HG03060 (cell line): Measurements from ENCODE around the gene HEPH.
"Not testable (repeated sequence)": the region's sequence is repeated elsewhere in the genome, so short reads cannot be mapped to it uniquely, and the experiment has no call there.

Experiments
- ATAC-seq: cut with Tn5 transposase; IDR thresholded peaks from one replicate; pipeline ENCODE4 v1.9.1; 2021; ENCODE audit warnings: low read depth, moderate number of reproducible peaks; ENCODE audit not compliant: unreplicated experiment

Gene HEPH

GRCh38 chrX:66163849-66164411 lies at the start of gene HEPH:
Gene HEPH, plus strand, starts transcription at chrX:66164247. Its CDS starts 6,324 bp downstream, at chrX:66170571.
- ATAC-seq, result no peak

DNA sequence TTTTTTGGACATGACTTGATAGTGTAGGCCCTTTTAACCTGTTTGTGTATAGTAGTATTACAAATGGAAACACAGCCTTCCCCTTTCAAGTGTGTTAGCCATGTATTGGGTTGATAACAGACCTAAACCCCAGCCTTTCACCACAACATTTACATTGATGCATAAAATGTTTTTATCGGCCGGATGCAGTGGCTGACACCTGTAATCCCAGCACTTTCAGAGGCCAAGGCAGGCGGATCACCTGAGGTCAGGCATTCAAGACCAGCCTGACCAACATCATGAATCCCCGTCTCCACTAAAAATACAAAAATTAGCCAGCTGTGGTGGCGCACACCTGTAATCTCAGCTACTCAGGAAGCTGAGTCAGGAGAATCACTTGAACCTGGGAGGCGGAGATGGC lies 45.3 kb upstream of the HEPH start:
- ATAC-seq, result not testable (repeated sequence)

GRCh38 chrX:66121354-66121753 lies 42.7 kb upstream of the HEPH start:
- ATAC-seq, result not testable (repeated sequence)

GRCh38 chrX:66126662-66127061 lies 37.4 kb upstream of the HEPH start:
- ATAC-seq, result no peak

- no peak for ATAC-seq
Observed at GRCh38 chrX:66130469-66130868, 33.6 kb upstream of the HEPH start.

- not testable (repeated sequence) for ATAC-seq
Observed at GRCh38 chrX:66135284-66135683, 28.8 kb upstream of the HEPH start.

- ATAC-seq, result no peak
Observed at GRCh38 chrX:66142351-66142750, 21.7 kb upstream of the HEPH start.

DNA sequence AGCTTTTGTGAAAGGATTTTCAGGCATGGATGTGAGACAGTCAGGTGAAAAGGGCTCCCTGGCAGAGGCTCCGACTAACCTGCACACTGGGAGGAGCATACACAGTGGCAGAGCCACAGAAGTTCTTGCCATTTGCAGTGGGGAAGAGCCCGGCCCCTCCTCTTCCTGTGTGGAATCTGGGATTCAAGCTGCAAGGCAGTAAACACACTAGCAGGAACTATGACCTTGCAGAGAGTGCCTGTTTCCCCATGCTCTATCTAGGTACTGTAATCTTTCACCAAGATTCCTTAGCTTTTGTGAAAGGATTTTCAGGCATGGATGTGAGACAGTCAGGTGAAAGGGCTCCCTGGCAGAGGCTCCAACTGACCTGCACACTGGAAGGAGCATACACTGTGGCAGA lies 19.8 kb upstream of the HEPH start:
- no peak for ATAC-seq

- ATAC-seq, result no peak
Observed at GRCh38 chrX:66149519-66149918, 14.5 kb upstream of the HEPH start.

GRCh38 chrX:66150163-66150562 lies 13.9 kb upstream of the HEPH start:
- ATAC-seq, result no peak

DNA sequence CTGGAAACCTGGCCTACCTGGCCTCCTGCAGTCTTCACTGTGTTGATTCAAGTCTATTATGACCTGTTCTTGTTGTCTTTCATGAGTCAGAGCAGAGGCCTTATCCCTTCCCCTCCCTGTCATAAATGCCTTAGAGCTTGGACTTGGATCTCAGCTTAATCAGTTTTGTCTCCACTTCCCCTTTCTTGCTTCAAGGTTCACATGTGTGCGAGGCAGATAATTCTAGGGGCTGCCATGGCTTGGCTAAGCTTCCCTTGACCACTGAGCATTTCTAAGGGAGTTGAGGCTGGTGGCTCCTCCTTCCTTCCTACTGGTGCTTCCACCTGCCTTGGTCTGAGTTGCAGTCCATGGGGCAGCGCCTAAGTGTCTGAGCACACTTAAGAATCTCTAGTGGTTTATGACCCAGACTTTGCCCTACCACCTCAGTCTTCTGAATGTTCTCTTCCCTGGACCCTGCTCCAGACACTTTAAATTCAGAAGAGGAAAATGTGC lies 1.7 kb upstream of the HEPH start:
- no peak for ATAC-seq

GRCh38 chrX:66163447-66163846 lies 600 bp upstream of the HEPH start:
- no peak for ATAC-seq

GRCh38 chrX:66164470-66164869 lies 423 bp downstream of the HEPH start:
- no peak for ATAC-seq

DNA sequence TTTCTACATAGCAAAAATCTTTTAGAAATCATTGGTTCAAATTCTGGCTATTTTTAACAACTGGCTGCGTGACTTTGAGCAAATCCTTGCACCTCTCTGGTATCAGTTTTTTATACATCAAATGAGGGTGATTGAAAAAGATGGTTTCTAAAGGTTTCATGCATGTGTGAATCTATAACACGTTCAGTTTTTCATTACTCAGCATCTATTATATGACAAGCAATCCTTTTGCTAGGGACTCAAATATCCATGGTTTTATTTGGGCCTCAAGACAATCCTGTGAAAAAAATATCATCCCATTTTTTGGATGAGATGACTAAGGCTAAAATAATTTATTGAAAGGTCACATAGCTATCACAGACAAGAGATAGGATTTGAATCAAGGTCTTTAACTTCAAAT lies 884 bp downstream of the HEPH start:
- no peak for ATAC-seq

- ATAC-seq, result no peak
Observed at GRCh38 chrX:66166671-66167070, 2.6 kb downstream of the HEPH start.

GRCh38 chrX:66167431-66167830 lies 3.4 kb downstream of the HEPH start:
- ATAC-seq, result no peak

DNA sequence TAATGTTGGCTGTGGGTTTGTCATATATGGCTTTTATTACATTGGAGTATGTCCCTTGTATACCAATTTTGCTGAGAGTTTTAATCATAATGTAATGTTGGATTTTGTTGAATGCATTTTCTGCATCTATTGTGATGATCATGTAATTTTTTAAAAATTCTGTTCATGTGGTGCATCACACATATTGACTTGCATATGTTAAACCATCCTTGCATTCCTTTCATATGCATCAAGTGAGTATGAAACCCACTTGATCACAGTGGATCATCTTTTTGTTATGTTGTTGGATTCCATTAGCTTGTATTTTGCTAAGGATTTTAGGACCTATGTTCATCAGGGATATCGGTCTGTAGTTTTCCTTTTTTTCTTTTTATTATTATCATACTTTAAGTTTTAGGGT lies 12.1 kb downstream of the HEPH start:
- no peak for ATAC-seq

DNA sequence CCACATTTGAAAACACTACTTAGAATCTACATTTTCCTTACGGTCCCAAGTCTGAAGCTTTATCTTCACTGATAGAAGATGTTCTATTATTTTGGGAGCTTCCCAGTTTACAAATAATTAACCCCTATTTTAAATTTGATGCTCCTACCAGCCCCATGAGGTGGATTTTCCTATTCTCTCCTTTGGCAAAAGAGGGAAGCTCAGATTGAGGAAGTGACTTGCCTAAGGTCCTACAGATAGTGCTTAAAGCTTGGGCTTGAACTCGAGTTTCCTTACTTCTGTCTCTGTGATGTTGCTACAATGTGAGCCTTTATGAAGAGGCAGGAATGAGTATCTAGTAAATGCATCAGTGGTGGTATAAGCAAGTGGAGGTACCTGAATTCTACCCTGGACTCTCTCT lies 27.5 kb downstream of the HEPH start:
- no peak for ATAC-seq

DNA sequence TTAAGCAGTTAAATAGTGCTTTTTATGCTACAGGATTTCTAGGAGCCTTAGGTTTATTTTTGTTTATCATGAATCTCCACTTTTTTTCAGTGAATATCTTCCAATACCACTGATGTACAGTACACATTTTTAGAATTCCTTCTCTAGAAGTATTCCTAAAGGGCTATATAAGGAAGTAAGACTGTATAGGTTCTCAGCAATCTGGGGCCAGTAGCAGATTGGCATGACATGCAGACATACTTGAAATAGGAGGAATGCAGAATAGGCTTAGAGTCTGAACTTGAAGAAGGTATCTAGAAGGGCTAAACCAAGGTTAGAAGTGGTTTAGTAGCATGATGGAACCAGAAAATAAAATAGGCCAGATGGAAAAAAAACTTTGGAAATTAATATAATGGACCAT lies 29.8 kb downstream of the HEPH start:
- ATAC-seq, result no peak

- ATAC-seq, result no peak
Observed at GRCh38 chrX:66200050-66200664, 36.1 kb downstream of the HEPH start.

DNA sequence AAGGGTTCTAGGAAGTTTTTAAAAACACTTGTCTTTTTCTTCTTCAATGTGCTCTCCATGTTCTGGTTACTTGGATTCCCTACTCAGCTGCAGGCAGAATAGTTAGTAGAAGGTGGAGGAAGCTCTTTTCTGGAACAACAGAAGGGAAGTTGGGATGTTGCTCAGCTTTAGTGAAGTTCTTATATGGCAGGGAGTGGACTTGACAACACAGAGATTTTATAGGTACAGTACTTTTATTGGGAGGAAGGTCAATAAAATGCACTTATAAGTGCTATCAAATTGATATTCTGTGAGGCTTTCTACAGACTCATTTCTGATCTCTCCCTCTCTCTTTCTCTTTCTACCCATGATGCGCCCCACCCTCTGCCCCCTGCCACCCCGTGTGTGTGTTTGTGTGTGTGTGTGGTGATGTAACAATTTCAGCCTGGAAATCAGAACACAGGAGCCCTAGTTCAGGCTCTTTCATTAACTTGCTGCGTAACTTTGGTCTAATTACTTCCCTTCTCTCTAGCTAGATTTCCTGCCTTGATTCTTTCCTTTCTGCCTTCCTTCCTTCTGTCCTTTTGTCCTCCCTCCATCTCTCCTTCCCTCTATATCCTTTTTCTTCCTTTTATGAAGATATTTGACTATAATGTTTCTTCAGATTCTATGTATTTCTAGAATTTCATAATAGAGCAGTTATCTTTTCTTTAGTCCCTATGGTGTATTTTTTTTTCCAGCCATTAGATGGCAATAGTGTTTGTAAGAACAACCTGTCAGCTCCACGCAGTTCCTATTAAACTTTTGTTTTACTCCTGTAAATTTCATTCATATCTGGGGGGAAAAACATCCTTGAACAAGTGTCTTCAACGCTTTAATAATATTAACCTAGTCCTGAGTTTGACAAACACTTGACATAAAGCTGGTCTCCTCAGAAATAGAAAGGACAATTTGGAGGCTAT lies 37.1 kb downstream of the HEPH start:
- ATAC-seq, result no peak
